GM12892 (cell line): ENCODE data around the gene ZBTB12.

Experiments used
- POLR2A ChIP-seq: IDR thresholded peaks from 2 replicates; pipeline ENCODE4 v1.6.1; 2011; ENCODE audit warnings: low read depth, low read length, control low read depth
- POLR2AphosphoS5 ChIP-seq: IDR thresholded peaks from 2 replicates; pipeline ENCODE4 v1.6.1; 2011; ENCODE audit warnings: low read depth, low read length, control low read depth
- TAF1 ChIP-seq: IDR thresholded peaks from 2 replicates; pipeline ENCODE4 v1.6.1; 2011; ENCODE audit warnings: low read depth, mild to moderate bottlenecking, control low read depth, low read length, borderline replicate concordance

- no peak for TF ChIP-seq POLR2A
- TF ChIP-seq TAF1, result no peak
- TF ChIP-seq POLR2AphosphoS5, result no peak
Measured at GRCh38 chr6:31949926-31950548, 48.2 kb upstream of the ZBTB12 start.
